ENCODE results near the gene GPRC5B.

DNA sequence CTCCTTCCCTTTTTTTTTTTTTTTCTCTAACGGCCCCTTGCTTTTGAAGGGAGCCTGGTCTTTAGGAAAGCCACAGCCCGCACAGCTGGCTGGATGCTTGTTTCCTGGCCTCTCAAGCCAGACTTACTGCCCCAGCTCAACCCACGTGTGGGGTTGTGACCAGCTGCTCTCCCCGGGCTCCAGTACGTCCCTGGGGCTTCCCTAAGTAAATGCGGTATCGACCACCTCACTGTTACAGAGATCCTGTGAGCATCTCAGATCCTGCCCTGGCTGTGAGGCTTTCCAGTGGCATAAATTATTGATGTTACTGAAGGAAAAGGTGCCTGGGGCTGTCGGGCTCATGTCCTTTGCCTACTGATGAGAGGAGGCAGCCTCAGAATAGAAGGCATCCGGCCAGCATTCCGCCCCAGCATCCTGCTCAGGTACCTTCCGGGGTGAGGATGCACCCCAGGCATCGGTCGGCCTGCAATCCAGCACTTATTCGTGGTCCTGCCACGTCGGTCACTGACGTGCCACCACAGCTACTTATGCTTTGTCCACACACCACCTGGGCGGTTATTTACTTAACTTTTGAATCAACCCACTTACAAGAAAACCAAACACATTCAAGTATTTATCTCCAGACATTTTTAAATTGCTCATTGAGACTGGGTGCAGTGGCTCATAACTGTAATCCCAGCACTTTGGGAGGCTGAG lies 9.6 kb downstream of the GPRC5B start:
- no peak for TF ChIP-seq HOXA7 (CRISPR knock-in tag; IDR thresholded peaks at IDR 0.05)
- no peak for TF ChIP-seq CTCF (IDR thresholded peaks at IDR 0.05)
- TF ChIP-seq KDM1A (IDR thresholded peaks at IDR 0.05; ENCODE audit: low read depth): no peak
- TF ChIP-seq HMGXB4 (CRISPR knock-in tag; IDR thresholded peaks at IDR 0.05; ENCODE audit: borderline replicate concordance): no peak
- no peak for TF ChIP-seq POLR2AphosphoS2 (conservative IDR thresholded peaks at IDR 0.05; ENCODE audit: low read length)
- TF ChIP-seq, protein P1, sequence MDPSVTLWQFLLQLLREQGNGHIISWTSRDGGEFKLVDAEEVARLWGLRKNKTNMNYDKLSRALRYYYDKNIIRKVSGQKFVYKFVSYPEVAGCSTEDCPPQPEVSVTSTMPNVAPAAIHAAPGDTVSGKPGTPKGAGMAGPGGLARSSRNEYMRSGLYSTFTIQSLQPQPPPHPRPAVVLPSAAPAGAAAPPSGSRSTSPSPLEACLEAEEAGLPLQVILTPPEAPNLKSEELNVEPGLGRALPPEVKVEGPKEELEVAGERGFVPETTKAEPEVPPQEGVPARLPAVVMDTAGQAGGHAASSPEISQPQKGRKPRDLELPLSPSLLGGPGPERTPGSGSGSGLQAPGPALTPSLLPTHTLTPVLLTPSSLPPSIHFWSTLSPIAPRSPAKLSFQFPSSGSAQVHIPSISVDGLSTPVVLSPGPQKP (IDR thresholded peaks at IDR 0.05; ENCODE audit: low read depth, low read length): no peak
- no peak for TF ChIP-seq RNF2 (IDR thresholded peaks at IDR 0.05; ENCODE audit: borderline replicate concordance, low read depth)
- no peak for TF ChIP-seq PHF8 (IDR thresholded peaks at IDR 0.05; ENCODE audit: borderline replicate concordance, low read depth)
- no peak for TF ChIP-seq POLR2A (IDR thresholded peaks at IDR 0.05; ENCODE audit: low read length)
- TF ChIP-seq RCOR1 (IDR thresholded peaks at IDR 0.05; ENCODE audit: low read depth, low read length): no peak
- TF ChIP-seq RAD21 (conservative IDR thresholded peaks at IDR 0.05 in 1 of 2, IDR thresholded peaks at IDR 0.05 in 1 of 2): no peak
